ENCODE measurements around the gene CHAF1B.
A peak's percentile ranks its signal among the peaks of the same experiment; 100 is the strongest.

The CHAF1B gene

DNA sequence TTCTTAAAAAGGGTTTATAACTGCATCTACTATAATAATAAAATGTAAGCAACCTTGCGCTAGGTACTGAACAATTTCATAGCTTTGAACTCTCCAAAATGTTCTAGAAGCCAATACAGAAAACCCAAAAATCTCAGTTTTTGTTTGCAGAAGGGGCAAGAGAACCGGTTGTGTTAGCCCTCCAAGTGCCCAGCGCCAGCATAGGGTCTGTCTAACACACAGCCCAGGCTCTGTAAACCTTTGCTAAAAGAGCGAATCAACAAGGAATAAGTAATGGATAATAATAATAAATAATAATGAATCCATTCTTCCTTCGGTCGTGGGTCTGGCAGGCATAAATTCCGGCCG is 333 bp upstream of the CHAF1B start:
- Histone ChIP-seq H3K4me2 (ENCODE audit: low read length) (peak overlapping the region; percentile 65), H3K27ac (ENCODE audit: low read depth, low read length) (no peak overlapping the region)

DNA sequence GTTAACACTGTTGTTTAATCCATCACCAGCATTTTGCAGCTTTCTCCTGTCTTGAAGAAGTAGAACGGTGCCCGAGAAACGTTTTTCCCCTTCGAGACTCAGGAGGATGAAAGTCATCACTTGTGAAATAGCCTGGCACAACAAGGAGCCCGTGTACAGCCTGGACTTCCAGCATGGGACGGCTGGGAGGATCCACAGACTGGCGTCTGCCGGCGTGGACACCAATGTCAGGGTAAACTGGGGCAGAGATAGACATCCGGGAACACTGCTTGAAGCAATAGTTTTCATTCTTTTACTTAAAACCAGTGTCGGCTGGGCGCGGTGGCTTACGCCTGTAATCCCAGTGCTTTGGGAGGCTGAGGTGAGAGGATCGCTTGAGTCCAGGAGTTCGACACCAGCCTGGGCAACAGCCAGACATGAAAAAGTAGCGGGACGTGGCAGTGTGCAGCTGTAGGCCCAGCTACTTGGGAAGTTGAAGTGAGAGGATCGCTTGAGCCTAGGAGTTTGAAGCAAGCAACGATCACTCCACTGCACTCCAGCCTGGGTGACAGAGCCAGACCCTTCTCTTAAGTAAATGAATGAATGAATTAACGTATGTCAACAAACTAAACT is 945 bp downstream of the CHAF1B start:
- no peaks in the 10 kb centered on the region for H3K9me2 ChIP-seq (replicated peaks; ENCODE audit: control insufficient read depth, low read length)
- TF ChIP-seq EZH2phosphoT487 (IDR thresholded peaks at IDR 0.05; ENCODE audit: borderline replicate concordance, low read length), result no peak
- TF ChIP-seq, protein P1, sequence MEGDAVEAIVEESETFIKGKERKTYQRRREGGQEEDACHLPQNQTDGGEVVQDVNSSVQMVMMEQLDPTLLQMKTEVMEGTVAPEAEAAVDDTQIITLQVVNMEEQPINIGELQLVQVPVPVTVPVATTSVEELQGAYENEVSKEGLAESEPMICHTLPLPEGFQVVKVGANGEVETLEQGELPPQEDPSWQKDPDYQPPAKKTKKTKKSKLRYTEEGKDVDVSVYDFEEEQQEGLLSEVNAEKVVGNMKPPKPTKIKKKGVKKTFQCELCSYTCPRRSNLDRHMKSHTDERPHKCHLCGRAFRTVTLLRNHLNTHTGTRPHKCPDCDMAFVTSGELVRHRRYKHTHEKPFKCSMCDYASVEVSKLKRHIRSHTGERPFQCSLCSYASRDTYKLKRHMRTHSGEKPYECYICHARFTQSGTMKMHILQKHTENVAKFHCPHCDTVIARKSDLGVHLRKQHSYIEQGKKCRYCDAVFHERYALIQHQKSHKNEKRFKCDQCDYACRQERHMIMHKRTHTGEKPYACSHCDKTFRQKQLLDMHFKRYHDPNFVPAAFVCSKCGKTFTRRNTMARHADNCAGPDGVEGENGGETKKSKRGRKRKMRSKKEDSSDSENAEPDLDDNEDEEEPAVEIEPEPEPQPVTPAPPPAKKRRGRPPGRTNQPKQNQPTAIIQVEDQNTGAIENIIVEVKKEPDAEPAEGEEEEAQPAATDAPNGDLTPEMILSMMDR (IDR thresholded peaks at IDR 0.05; ENCODE audit: low read depth, low read length, poor library complexity, severe bottlenecking), result no peak
- H4K20me1 ChIP-seq (ENCODE audit: control insufficient read depth, insufficient read depth, low read depth, low read length), result no peaks in the 10 kb centered on the region
- peaks cover 45% of the 10 kb centered on the region for H3K36me3 ChIP-seq (ENCODE audit: control insufficient read depth, low read length)
- H3K27ac ChIP-seq (ENCODE audit: low read depth, low read length), result no peak overlapping the region
- H3K27me3 ChIP-seq (ENCODE audit: control insufficient read depth, low read length), result no peaks in the 10 kb centered on the region
- no peaks in the 10 kb centered on the region for H3K9me3 ChIP-seq (ENCODE audit: control insufficient read depth, insufficient read depth, low read length)
- no peaks in the 10 kb centered on the region for H3F3A ChIP-seq (ENCODE audit: control insufficient read depth, insufficient read depth)
- H3K79me2 ChIP-seq (ENCODE audit: control insufficient read depth, low read length), result peaks cover 23% of the 10 kb centered on the region
- peak overlapping the region; percentile 79 for H3K4me3 ChIP-seq (ENCODE audit: low read length)
- peaks cover 8% of the 10 kb centered on the region for H3K4me1 ChIP-seq (ENCODE audit: control insufficient read depth, low read length)
- H3K4me2 ChIP-seq (ENCODE audit: low read length), result peak overlapping the region; percentile 65

More for the DNA sequence above, 333 bp upstream of the CHAF1B start:
- Histone ChIP-seq H3K9me3 (ENCODE audit: control insufficient read depth, insufficient read depth, low read length) (no peaks in the 10 kb centered on the region), H3K79me2 (ENCODE audit: control insufficient read depth, low read length) (peaks cover 23% of the 10 kb centered on the region), H3K4me3 (ENCODE audit: low read length) (peak overlapping the region; percentile 79), H4K20me1 (ENCODE audit: control insufficient read depth, insufficient read depth, low read depth, low read length) (no peaks in the 10 kb centered on the region), H3K9me2 (replicated peaks; ENCODE audit: control insufficient read depth, low read length) (no peaks in the 10 kb centered on the region), H3K4me1 (ENCODE audit: control insufficient read depth, low read length) (peaks cover 8% of the 10 kb centered on the region), H3K27me3 (ENCODE audit: control insufficient read depth, low read length) (no peaks in the 10 kb centered on the region), H3F3A (ENCODE audit: control insufficient read depth, insufficient read depth) (no peaks in the 10 kb centered on the region), H3K36me3 (ENCODE audit: control insufficient read depth, low read length) (peaks cover 34% of the 10 kb centered on the region)
- TF ChIP-seq EZH2phosphoT487 (IDR thresholded peaks at IDR 0.05; ENCODE audit: borderline replicate concordance, low read length), result no peak
- TF ChIP-seq, protein P1 (IDR thresholded peaks at IDR 0.05; ENCODE audit: low read depth, low read length, poor library complexity, severe bottlenecking), result no peak

DNA sequence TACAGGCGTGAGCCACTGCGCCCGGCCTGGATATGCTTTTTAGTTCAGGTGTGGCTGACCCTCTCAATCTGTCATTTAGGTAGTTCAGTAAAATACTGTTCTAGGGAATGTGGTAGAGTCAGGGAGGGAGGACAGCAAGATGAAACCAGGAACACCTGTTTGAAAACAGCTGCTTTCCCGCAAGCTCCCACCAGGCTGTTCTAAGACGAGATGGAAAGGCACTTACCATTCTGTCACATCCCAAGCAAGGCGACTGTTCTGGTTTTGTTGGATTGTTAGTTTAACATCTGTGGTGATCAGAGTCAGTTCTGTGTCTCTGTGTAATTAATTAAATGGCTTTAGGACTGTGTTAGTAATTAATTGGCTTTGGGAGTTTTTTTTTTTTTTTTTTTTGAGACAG is 2.9 kb downstream of the CHAF1B start:
- Histone ChIP-seq H3F3A (ENCODE audit: control insufficient read depth, insufficient read depth) (no peaks in the 10 kb centered on the region), H3K9me2 (replicated peaks; ENCODE audit: control insufficient read depth, low read length) (no peaks in the 10 kb centered on the region), H4K20me1 (ENCODE audit: control insufficient read depth, insufficient read depth, low read depth, low read length) (no peaks in the 10 kb centered on the region), H3K4me3 (ENCODE audit: low read length) (no peak overlapping the region), H3K27ac (ENCODE audit: low read depth, low read length) (no peak overlapping the region), H3K4me2 (ENCODE audit: low read length) (no peak overlapping the region), H3K79me2 (ENCODE audit: control insufficient read depth, low read length) (peaks cover 23% of the 10 kb centered on the region), H3K27me3 (ENCODE audit: control insufficient read depth, low read length) (no peaks in the 10 kb centered on the region), H3K9me3 (ENCODE audit: control insufficient read depth, insufficient read depth, low read length) (no peaks in the 10 kb centered on the region), H3K4me1 (ENCODE audit: control insufficient read depth, low read length) (peaks cover 8% of the 10 kb centered on the region), H3K36me3 (ENCODE audit: control insufficient read depth, low read length) (peaks cover 50% of the 10 kb centered on the region)
- TF ChIP-seq EZH2phosphoT487 (IDR thresholded peaks at IDR 0.05; ENCODE audit: borderline replicate concordance, low read length), result no peak
- TF ChIP-seq, protein P1 (IDR thresholded peaks at IDR 0.05; ENCODE audit: low read depth, low read length, poor library complexity, severe bottlenecking), result no peak

Data from DOHH2 (cell line).